ENCODE results near the gene UMAD1. TPM values are rescaled to one million over a fixed set of nuclear protein-coding genes. Genes with fewer than 3 reads are reported as not detected.

Gene UMAD1
- total RNA-seq, 1 donor from 2014 or later = 19.2 TPM

DNA sequence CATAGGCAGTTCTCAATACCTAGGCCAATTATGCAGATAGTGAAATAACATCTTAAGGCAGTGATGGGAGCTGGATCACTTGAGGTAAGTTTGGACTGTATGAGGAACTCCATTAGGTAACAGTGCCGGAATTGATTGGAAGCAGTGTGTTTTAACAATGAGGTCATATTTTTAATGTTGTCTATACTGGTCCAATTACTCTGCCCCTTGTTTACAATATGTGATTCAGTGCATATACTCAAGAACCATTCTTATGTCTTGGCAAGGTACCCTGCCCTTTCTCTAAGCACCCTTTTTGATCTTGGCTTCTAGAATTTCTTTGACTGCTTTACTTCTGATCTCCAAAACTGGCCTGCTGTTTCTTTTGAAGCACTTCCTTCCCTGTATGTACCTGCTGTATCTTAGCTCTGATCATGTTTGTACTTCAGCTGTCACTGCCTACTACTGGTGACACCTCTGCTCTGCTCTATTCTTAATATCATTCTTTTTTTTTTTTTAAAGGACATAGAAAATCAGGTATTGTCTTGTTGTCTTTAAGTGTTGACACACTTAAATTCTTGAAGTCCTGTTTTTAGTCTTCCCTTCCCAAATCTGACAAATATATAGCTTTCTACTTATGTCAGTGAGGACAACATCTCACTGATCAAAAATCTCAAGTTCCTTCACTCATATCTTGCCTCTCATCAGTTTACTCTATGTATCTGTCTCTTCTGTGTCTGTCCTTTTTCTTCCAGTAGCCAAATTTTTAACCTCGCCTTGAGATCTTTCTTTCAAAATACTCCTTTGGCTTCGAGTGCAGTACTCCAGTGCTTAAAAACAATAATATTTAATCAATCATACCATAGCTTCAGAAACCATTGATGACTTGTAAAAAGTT, 124.2 kb downstream of the UMAD1 start:
- no peak for DNase-seq (ENCODE audit: low spot score)

- no peak for DNase-seq (ENCODE audit: low spot score)
Observed at GRCh38 chr7:7765422-7765821, 124.9 kb downstream of the UMAD1 start.

DNA sequence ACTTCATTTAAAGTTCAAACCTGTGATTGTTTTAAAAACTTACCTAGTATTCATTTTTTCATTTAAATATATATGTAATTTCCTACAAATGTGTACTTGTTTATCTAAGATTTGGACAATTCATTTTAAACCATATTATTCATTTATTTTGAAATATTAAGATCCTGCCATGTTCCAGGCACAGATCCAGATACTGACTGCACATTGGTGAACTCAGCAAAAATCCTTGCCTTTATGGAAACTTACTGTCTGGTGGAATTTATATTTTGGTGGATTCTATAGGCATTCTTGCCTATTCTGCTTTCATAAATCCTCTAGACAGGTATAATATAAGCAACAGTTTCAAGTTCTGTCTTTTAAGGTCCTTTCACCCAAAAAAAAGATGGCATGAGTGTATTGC, 126.1 kb downstream of the UMAD1 start:
- no peak for DNase-seq (ENCODE audit: low spot score)

GRCh38 chr7:7768977-7769709, 128.6 kb downstream of the UMAD1 start:
- DNase-seq (ENCODE audit: low spot score) = no peak

DNA sequence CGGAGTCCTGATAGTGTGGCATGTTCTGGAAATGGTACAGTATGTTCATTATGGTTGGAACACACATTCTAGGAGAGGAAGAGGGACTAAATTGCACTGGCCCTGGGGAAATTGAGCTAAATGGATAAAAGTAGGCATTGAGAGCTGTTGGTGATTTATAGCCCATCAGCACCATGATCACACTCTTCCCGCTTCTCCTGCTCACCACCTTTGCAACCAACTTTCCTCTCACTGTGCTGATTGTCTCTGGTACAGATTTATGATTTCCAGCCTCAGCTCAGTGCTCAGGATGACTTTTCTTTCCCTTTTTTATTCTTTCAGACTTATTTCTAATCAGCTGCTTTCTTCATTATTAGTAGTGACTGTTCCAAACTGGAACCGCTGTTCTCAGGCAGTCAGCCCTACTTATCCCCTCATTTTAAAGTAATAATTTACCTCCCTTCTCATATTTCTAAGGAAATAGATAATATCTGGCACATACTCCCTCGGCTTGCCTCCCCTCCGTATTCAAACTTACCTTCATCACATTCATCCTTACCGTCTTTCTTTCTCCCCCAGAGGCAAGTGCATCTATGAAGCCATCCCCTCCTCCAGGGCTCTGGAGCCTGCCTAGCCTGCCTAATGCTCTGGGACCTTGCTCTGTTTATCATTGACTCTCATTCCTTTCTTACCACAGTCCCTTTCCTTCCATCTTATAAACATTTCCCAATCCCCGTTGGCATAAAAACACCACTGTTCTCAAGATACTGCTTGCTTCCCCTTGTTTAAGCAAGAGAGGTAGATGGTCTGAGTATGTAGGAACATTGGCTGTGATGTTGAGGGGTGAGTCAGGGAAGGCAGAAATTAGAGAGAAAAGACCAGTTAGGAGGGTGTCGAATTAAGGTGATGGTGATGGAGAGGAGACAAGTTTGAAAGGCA, 129.4 kb downstream of the UMAD1 start:
- no peak for DNase-seq (ENCODE audit: low spot score)

DNA sequence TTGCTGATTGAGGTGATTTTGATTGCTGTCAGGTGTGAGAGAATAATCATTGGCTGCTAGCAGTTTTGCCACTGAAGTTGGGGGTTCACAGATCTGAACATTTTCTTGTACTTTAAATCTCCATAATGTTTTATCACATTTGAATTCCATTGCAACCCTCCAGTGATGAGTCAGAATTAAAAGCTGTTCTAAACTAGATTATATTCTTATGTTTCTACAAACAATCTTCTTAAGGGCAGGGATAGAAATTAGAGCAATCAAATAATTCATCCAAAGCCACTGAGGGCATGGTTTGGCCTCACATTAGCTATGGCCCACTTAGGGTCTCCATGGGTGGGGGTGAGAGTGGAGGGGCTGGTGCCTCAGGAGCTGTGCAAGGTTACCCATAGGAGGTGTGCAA, 130.9 kb downstream of the UMAD1 start:
- DNase-seq (ENCODE audit: low spot score) = no peak

- DNase-seq (ENCODE audit: low spot score) = no peak
Observed at GRCh38 chr7:7772397-7772821, 131.9 kb downstream of the UMAD1 start.

- DNase-seq (ENCODE audit: low spot score) = no peak
Observed at GRCh38 chr7:7773334-7774309, 133.1 kb downstream of the UMAD1 start.

GRCh38 chr7:7779888-7780287, 139.3 kb downstream of the UMAD1 start:
- no peak for DNase-seq (ENCODE audit: low spot score)

DNA sequence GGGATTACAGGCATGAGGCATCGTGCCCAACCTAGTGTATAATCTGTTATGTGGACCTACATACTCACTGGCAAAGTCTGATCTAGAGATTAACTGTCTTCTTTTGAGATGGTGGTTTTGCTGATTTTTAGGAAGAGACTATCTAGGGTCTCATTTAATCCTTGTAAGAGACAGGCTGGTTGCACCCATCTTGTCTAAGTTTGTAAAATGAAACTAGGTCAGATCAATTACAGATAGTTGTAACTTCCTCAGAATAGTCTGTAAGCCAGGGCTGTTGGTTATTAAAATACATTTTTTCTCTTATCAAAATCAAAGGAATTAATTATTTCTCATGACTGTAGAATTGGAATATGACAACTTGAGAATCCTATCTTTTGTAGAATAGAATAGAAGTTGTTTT, 142.4 kb downstream of the UMAD1 start:
- DNase-seq (ENCODE audit: low spot score) = no peak

GRCh38 chr7:7785344-7785973, 144.9 kb downstream of the UMAD1 start:
- no peak for DNase-seq (ENCODE audit: low spot score)

DNA sequence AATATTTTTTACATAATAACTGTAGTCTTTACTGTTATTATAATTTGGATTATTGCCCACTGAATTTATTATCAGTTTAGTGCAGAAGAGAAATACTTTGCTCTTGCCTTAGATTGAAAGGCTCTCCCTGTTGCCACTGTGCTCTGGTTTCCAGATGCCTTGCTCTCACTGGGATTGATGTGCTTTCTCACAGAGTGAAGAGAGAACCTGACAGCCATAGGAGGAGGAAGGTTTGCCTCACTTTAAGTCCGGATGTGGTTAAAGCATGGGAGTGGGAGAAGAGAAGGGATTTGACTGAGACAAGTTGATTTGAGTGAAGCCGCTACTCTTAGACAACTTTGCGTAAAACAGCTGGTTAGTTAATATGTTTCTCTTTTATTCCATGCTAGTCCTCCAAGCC, 146.0 kb downstream of the UMAD1 start:
- no peak for DNase-seq (ENCODE audit: low spot score)

DNA sequence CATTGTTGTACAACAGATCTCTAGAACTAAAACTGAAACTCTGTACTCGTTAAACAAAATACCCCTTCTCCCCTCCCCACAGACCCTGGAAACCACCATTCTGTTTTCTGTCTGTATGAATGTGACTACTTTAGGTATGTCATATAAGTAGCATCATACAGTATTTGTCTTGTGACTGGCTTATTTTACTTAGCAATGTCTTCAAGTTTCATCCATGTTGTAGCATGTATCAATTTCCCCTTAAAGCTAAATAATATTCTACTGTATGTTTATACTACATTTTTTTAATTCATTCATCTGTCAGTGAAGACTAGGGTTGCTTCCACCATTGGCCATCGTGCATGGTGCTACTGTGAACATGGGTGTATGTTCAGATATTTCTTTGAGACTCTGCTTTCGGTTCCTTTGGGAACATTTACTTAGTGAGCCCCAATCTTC, 149.0 kb downstream of the UMAD1 start:
- DNase-seq (ENCODE audit: low spot score) = no peak

DNA sequence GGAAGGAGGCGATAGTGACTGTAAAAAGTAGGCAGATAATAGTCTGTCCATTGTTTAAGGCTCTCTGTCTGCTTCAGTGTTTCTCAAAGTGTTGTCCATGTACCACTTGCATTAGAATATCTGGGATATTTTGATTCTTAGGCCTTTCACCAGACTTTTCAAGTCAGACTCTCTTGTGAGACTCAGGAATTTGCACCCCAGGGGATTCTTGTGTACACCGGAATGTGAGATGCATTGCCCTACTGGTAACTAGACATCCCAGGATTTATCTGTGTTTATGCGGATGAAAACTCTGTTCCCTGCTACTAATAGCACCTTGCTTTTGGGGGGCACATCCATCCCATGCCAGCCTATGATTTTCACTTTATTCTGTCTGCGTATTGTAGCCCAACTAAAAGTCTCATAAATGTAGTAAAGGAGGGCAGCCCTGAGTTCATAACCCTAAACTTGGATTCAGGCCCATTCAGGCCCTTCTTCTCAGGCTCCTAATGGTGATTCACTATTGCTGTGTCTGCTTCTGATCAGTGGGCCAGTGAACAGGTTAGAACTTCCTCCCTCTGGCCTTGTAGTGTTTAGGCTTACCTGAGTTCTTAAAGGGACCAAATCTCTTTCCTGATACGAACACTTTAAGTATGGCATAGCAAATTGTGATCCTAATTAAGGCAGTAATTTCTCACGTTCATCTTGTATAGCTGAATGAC, 149.6 kb downstream of the UMAD1 start:
- DNase-seq (ENCODE audit: low spot score) = no peak

DNA sequence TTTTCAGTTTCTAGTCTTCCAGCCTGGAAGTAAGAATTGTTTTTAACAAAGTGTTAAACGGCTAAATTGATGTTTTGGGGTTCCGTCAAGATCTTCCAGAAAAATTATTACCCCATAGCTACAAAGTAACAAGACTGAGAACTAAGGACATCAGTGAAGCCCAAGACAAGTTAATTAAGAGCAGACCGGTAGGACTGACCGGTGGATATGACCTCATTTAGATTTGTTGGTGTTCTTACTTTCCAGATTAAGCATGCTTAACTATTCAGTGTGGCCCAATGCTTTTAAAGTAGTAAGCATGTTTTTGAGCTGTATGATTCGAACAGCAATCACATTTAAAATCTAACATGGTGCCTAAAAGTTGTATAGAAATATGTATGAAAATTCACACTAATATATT, 151.0 kb downstream of the UMAD1 start:
- DNase-seq (ENCODE audit: low spot score) = no peak

- DNase-seq (ENCODE audit: low spot score) = no peak
Observed at GRCh38 chr7:7792056-7792455, 151.5 kb downstream of the UMAD1 start.

- no peak for DNase-seq (ENCODE audit: low spot score)
Observed at GRCh38 chr7:7793249-7793648, 152.7 kb downstream of the UMAD1 start.

DNA sequence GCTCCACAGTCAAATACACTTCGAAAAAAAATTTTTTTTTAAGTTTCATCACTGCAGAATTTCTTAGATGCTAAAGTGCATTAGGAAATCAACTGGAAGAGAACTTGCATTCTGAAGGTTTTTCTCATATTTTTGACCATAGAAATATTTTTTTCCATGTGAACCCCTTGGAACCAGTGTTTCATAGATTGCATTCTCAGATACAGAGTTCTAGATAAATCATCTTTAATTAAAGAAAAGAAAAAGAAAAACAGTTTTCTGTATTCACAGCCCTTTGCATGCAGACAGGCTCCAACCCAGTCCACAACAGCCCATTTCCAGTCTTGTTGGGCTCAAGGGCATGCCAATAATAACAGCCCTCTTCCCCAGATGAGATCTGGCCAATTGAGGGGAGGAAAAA, 153.4 kb downstream of the UMAD1 start:
- no peak for DNase-seq (ENCODE audit: low spot score)

DNA sequence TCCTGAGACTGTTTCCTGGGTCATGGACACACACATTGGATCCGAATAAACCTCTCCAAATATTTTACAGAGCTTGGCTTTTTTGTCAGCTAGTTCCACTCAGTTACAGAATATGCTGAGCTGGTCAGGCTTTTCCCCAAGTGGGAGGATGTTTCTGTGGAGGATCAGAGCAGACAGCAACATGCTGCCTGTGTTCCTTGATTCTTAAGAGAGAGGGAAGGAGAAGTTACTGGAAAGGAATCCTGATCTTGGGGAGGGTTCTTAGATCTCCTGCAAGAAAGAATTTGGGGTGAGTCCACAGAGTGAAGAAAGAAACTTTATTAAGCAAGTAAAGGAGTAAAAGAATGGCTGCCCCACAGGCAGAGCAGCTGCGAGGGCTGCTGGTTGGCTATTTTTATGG, 154.7 kb downstream of the UMAD1 start:
- DNase-seq (ENCODE audit: low spot score) = no peak

Measured in ureter (tissue), 1 donor.